H9 (cell line): ENCODE results near the gene STX11. TPM values are rescaled to one million over a fixed set of nuclear protein-coding genes. Genes with fewer than 3 reads are reported as not detected.

Experiments used
- DNase-seq: peaks from one replicate; pipeline ENCODE4 v3.0.0-alpha.2; 2017
- H2AFZ ChIP-seq: one replicate; pipeline ENCODE4 v1.6.1; 2013; ENCODE audit warnings: mild to moderate bottlenecking, low read length, control low read depth, moderate library complexity
- H2AK5ac ChIP-seq: 2 replicates; pipeline ENCODE4 v1.6.1; 2013; ENCODE audit warnings: low read length, control low read depth, mixed read lengths; ENCODE audit not compliant: insufficient read length
- H2BK120ac ChIP-seq: one replicate; pipeline ENCODE4 v1.6.1; 2013; ENCODE audit warnings: low read depth, mild to moderate bottlenecking, low read length, control low read depth, inconsistent platforms; ENCODE audit not compliant: poor library complexity, severe bottlenecking
- H2BK12ac ChIP-seq: 2 replicates; pipeline ENCODE4 v1.6.1; 2013; ENCODE audit warnings: low read length, control low read depth, mixed read lengths, low read depth; ENCODE audit not compliant: insufficient read length
- H2BK15ac ChIP-seq: 2 replicates; pipeline ENCODE4 v1.6.1; 2013; ENCODE audit warnings: low read depth, low read length, control low read depth
- H2BK20ac ChIP-seq: one replicate; pipeline ENCODE4 v1.6.1; 2013; ENCODE audit warnings: low read depth, mild to moderate bottlenecking, low read length, control low read depth, inconsistent platforms; ENCODE audit not compliant: poor library complexity, severe bottlenecking
- H2BK5ac ChIP-seq: 2 replicates; pipeline ENCODE4 v1.6.1; 2013; ENCODE audit warnings: low read length, control low read depth, mixed read lengths; ENCODE audit not compliant: insufficient read length
- H3K14ac ChIP-seq: 2 replicates; pipeline ENCODE4 v1.6.1; 2013; ENCODE audit warnings: low read length, control low read depth; ENCODE audit not compliant: insufficient read depth
- H3K18ac ChIP-seq: 2 replicates; pipeline ENCODE4 v1.6.1; 2013; ENCODE audit warnings: low read depth, mild to moderate bottlenecking, mixed read lengths, low read length, control low read depth; ENCODE audit not compliant: insufficient read length
- H3K23ac ChIP-seq: 2 replicates; pipeline ENCODE4 v1.6.1; 2013; ENCODE audit warnings: low read length, control low read depth, mixed read lengths, low read depth; ENCODE audit not compliant: insufficient read length
- H3K23me2 ChIP-seq: 2 replicates; pipeline ENCODE4 v1.6.1; 2013; ENCODE audit warnings: low read depth, mild to moderate bottlenecking, mixed read lengths, low read length, control low read depth; ENCODE audit not compliant: insufficient read length, poor library complexity, severe bottlenecking
- H3K27ac ChIP-seq: 2 replicates; pipeline ENCODE4 v1.5.1; 2013; ENCODE audit warnings: low read length, control low read depth, mixed read lengths, low read depth; ENCODE audit not compliant: insufficient read length
- H3K27me3 ChIP-seq: 2 replicates; pipeline ENCODE4 v1.6.1; 2013; ENCODE audit warnings: low read length, control low read depth, inconsistent platforms; ENCODE audit not compliant: insufficient read depth
- H3K4ac ChIP-seq: 2 replicates; pipeline ENCODE4 v1.6.1; 2013; ENCODE audit warnings: low read depth, mild to moderate bottlenecking, control low read depth, inconsistent platforms, low read length, moderate library complexity
- H3K4me1 ChIP-seq: 2 replicates; pipeline ENCODE4 v1.6.1; 2013; ENCODE audit warnings: low read length, control low read depth, inconsistent platforms; ENCODE audit not compliant: insufficient read depth
- H3K4me2 ChIP-seq: 2 replicates; pipeline ENCODE4 v1.6.1; 2013; ENCODE audit warnings: low read length, control low read depth, mixed read lengths; ENCODE audit not compliant: insufficient read length, insufficient read depth
- H3K56ac ChIP-seq: 2 replicates; pipeline ENCODE4 v1.6.1; 2013; ENCODE audit warnings: low read depth, mild to moderate bottlenecking, mixed read lengths, low read length, control low read depth; ENCODE audit not compliant: insufficient read length
- H3K79me1 ChIP-seq: 2 replicates; pipeline ENCODE4 v1.6.1; 2013; ENCODE audit warnings: low read depth, mild to moderate bottlenecking, moderate library complexity, low read length, control low read depth, inconsistent platforms; ENCODE audit not compliant: insufficient read depth, poor library complexity, severe bottlenecking
- H3K79me2 ChIP-seq: 2 replicates; pipeline ENCODE4 v1.6.1; 2013; ENCODE audit warnings: low read length, control low read depth, inconsistent platforms; ENCODE audit not compliant: insufficient read depth
- H3K9ac ChIP-seq: 2 replicates; pipeline ENCODE4 v1.6.1; 2013; ENCODE audit warnings: low read length, control low read depth, mixed read lengths; ENCODE audit not compliant: insufficient read length; ENCODE audit errors: extremely low read depth
- H3K9me3 ChIP-seq: one replicate; pipeline ENCODE4 v1.6.1; 2013; ENCODE audit warnings: low read depth, low read length, inconsistent platforms; ENCODE audit not compliant: control insufficient read depth
- H3T11ph ChIP-seq: one replicate; pipeline ENCODE4 v1.6.1; 2013; ENCODE audit warnings: mild to moderate bottlenecking, low read length, control low read depth, inconsistent platforms
- H4K20me1 ChIP-seq: one replicate; pipeline ENCODE4 v1.6.1; 2013; ENCODE audit not compliant: control insufficient read depth, insufficient read length, insufficient read depth
- H4K5ac ChIP-seq: 2 replicates; pipeline ENCODE4 v1.6.1; 2013; ENCODE audit warnings: low read depth, mild to moderate bottlenecking, mixed read lengths, low read length, control low read depth; ENCODE audit not compliant: insufficient read length
- H4K8ac ChIP-seq: replicated peaks from 2 replicates; pipeline ENCODE4 v1.6.1; 2013; ENCODE audit warnings: low read length, control low read depth, mixed read lengths, low read depth; ENCODE audit not compliant: insufficient read length
- H4K91ac ChIP-seq: 2 replicates; pipeline ENCODE4 v1.6.1; 2013; ENCODE audit warnings: low read depth, mild to moderate bottlenecking, moderate library complexity, mixed read lengths, low read length, control low read depth; ENCODE audit not compliant: insufficient read length
- H3K27ac Mint-ChIP-seq, 3 experiments: 2 replicates in 2 of 3; 3 replicates in 1 of 3; pipeline ENCODE4 v1.8.0; 2020 to 2021; ENCODE audit warnings: mixed read lengths in 3 of 3, mild to moderate bottlenecking in 1 of 3, moderate library complexity in 1 of 3
- H3K27me3 Mint-ChIP-seq: 2 replicates; pipeline ENCODE4 v1.8.0; 2021; ENCODE audit warnings: low read depth, mild to moderate bottlenecking, moderate library complexity, mixed read lengths
- H3K36me3 Mint-ChIP-seq, 3 experiments: 2 replicates in 2 of 3; 3 replicates in 1 of 3; pipeline ENCODE4 v1.8.0; 2020 to 2021; ENCODE audit warnings: low read depth in 3 of 3, mixed read lengths in 3 of 3; ENCODE audit not compliant: insufficient read depth in 1 of 3
- H3K4me1 Mint-ChIP-seq, 2 experiments: 2 replicates each; pipeline ENCODE4 v1.8.0; 2020; ENCODE audit warnings: mixed read lengths in 2 of 2
- H3K4me3 Mint-ChIP-seq, 2 experiments: 2 replicates in 1 of 2; 3 replicates in 1 of 2; pipeline ENCODE4 v1.8.0; 2020 to 2021; ENCODE audit warnings: mild to moderate bottlenecking in 2 of 2, mixed read lengths in 2 of 2, moderate library complexity in 1 of 2
- H3K9me3 Mint-ChIP-seq, 2 experiments: 2 replicates in 1 of 2; 3 replicates in 1 of 2; pipeline ENCODE4 v1.8.0; 2020; ENCODE audit warnings: mild to moderate bottlenecking in 2 of 2, mixed read lengths in 2 of 2, moderate library complexity in 1 of 2
- CTCF ChIP-seq: fragments of 200-600 bp; sonication (generic); conservative IDR thresholded peaks from 3 replicates; pipeline ENCODE4 v1.8.0; 2021; ENCODE audit warnings: antibody characterized with exemption, mild to moderate bottlenecking
- WGBS: extraction: QIAGEN DNeasy Blood & Tissue Kit; methylation state at CpG from one replicate; pipeline ENCODE4 v1.1.7; 2013; ENCODE audit warnings: missing lambda C conversion rate, low lambda C conversion rate, mixed read lengths; ENCODE audit not compliant: insufficient read length; ENCODE audit errors: extremely low coverage; 5-methylcytosine and 5-hydroxymethylcytosine counted together
- total RNA-seq: library from RNA; stranded (reverse); gene quantifications from 2 replicates; pipeline ENCODE4 v1.2.1, GENCODE V29; 2021

STX11 gene
- total RNA-seq, 1 experiment from 2014 or later: 0.22 TPM

DNA sequence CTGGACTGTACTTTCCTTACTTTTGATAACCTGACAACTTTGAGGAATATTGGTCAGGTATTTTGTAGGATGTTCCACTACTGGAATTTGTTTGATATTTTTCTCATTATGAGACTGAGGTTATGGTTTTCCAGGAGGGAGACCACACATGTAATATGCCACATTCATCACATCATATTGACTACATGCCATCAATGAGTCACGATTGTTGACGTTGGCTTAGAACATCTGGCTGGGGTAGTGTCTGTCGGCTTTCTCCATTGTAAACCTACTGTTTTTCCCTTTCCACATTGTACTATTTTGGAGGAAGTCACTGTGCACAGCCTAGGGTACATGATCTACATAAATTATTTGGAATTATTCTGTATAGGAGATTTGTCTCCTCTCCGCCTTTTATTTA lies 1.4 kb upstream of the STX11 start:
- H3K4me3 Mint-ChIP-seq: no peak overlapping the region
- peaks cover 74% of the 10 kb centered on the region for H3K27me3 Mint-ChIP-seq

More for the DNA sequence above, 1.4 kb upstream of the STX11 start:
- Histone ChIP-seq H3K4me1 (no peaks in the 10 kb centered on the region), H3K14ac (no peak overlapping the region), H3K27ac (no peak overlapping the region), H3K79me1 (no peaks in the 10 kb centered on the region), H3K23ac (no peak overlapping the region), H3K23me2 (peaks cover 8% of the 10 kb centered on the region), H2AFZ (no peak overlapping the region), H3K79me2 (no peaks in the 10 kb centered on the region), H3K4me2 (no peak overlapping the region), H4K5ac (no peak overlapping the region), H3K4ac (no peak overlapping the region), H2AK5ac (no peak overlapping the region), H4K20me1 (no peaks in the 10 kb centered on the region), H4K8ac (no peak overlapping the region), H4K91ac (no peak overlapping the region), H3K27me3 (peaks cover 18% of the 10 kb centered on the region), H2BK12ac (no peak overlapping the region), H3K9ac (no peak overlapping the region), H3K18ac (no peak overlapping the region), H2BK20ac (no peak overlapping the region), H3T11ph (no peak overlapping the region), H2BK15ac (no peak overlapping the region), H3K56ac (no peak overlapping the region), H2BK120ac (no peak overlapping the region), H3K9me3 (no peaks in the 10 kb centered on the region), H2BK5ac (no peak overlapping the region)
- no peak overlapping the region for H3K27ac Mint-ChIP-seq
- DNase-seq: no peak
- no peaks in the 10 kb centered on the region for H3K9me3 Mint-ChIP-seq
- WGBS: no CpG with 5 or more reads among the region's 4 CpGs
- peaks cover 9 to 11% of the 10 kb centered on the region in 2 experiments for H3K4me1 Mint-ChIP-seq
- H3K36me3 Mint-ChIP-seq: no peaks in the 10 kb centered on the region
- TF ChIP-seq CTCF: no peak
